ENCODE results near the gene BPIFB4.
"Not testable (repeated sequence)": the region's sequence is repeated elsewhere in the genome, so short reads cannot be mapped to it uniquely, and the experiment has no call there.

The BPIFB4 gene

DNA sequence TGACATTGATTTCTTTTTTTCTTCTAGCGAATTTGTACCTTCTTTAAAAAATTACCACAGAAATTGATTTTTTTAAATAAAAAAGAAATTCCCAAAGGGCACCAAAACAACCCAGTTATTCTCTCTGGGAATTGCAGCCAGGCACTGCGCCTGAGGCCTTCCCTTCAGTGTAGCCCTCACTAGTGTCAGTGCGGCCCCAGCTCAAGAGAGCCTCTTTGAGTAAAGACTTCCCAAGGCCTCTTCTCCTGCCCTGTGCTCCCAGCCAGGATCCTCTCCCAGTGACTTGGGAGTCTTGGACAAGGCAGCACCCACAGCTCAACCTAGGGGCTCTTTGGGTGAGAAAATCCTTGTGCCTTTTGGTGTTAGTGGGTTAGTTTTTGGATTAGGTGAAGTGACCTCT lies 41.5 kb downstream of the BPIFB4 start:
- H3K9me3 ChIP-seq (ENCODE audit: control insufficient read depth, low read length), result peaks cover 4% of the 10 kb centered on the region
- H3K4me3 ChIP-seq (ENCODE audit: extremely low read depth, insufficient read depth, low read length, poor library complexity, severe bottlenecking), result no peak overlapping the region
- no peaks in the 10 kb centered on the region for H3K36me3 ChIP-seq (ENCODE audit: control insufficient read depth, insufficient read depth, low read length)
- no peaks in the 10 kb centered on the region for H3K4me1 ChIP-seq (ENCODE audit: control insufficient read depth, insufficient read depth, low read length, poor library complexity, severe bottlenecking)
- H3K27ac ChIP-seq (ENCODE audit: low read depth, low read length, severe bottlenecking), result no peak overlapping the region
- 85 to 91% methylated on average over 2 to 3 of the region's 3 CpGs for WGBS, 2 experiments (ENCODE audit: insufficient coverage in 2 of 2)

DNA sequence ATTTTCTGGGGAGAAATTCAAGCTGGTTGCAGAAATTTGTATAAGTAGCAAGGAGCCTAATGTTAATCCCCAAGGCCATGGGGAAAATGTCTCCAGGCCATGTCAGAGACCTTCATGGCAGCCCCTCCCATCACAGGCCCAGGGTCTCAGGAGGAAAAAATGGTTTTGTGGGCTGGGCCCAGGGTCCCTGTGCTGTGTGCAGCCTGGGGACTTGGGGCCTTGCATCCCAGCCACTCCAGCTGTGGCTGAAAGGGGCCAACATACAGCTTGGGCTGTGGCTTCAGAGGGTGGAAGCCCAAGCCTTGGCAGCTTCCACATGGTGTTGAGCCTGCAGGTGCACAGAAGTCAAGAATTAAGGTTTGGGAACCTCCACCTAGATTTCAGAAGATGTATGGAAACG lies 42.9 kb downstream of the BPIFB4 start:
- H3K9me3 ChIP-seq (ENCODE audit: control insufficient read depth, low read length); H3K4me1 ChIP-seq (ENCODE audit: control insufficient read depth, insufficient read depth, low read length, poor library complexity, severe bottlenecking); H3K36me3 ChIP-seq (ENCODE audit: control insufficient read depth, insufficient read depth, low read length); H3K27ac ChIP-seq (ENCODE audit: low read depth, low read length, severe bottlenecking); H3K4me3 ChIP-seq (ENCODE audit: extremely low read depth, insufficient read depth, low read length, poor library complexity, severe bottlenecking): not testable (repeated sequence)
- WGBS, 2 experiments (ENCODE audit: insufficient coverage in 2 of 2), result 43 to 50% methylated on average over 1 of the region's 1 CpG

DNA sequence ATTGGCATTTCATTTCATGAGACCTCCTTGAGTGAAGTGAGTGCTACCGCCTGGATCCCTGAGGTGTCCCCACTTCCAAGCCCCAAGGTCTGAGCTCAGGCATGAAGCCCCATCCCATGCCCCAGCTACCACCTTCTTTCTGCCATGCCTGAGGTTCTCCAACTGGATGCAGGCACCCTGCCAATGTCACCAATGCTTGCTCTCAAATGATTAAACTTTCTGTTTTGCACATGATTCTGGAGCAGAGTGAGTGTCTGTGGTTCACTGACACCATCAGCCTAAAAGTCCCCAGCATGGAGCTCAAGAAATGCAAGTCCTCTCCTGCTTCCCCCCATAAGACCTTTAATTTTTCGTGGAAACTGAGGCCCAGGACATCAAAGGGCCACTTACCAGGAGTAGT lies 44.8 kb downstream of the BPIFB4 start:
- 43 to 55% methylated on average over 2 of the region's 2 CpGs for WGBS, 2 experiments (ENCODE audit: insufficient coverage in 2 of 2)

DNA sequence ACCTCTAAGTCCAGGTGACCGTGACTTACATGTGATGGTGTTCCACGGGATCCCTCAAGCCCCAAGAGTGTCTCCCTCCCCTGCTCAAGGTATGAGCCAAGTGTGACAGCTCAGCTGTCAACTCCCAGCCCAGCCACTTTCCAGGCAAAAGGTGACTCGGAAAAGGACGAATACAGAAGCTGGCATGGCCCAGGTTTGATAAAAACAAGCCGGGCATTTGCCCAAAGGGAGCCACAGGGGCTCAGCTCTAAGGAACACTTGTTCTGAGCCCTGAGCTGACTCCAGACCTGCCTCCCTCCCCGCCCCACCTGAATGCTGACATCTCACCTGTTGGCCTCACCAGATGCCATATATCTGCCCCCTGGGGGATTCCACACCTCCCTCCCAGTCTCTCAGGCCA lies 45.6 kb downstream of the BPIFB4 start:
- H3K9me3 ChIP-seq (ENCODE audit: control insufficient read depth, low read length), result peaks cover 4% of the 10 kb centered on the region
- no peaks in the 10 kb centered on the region for H3K4me1 ChIP-seq (ENCODE audit: control insufficient read depth, insufficient read depth, low read length, poor library complexity, severe bottlenecking)
- H3K27ac ChIP-seq (ENCODE audit: low read depth, low read length, severe bottlenecking), result no peak overlapping the region
- no peak overlapping the region for H3K4me3 ChIP-seq (ENCODE audit: extremely low read depth, insufficient read depth, low read length, poor library complexity, severe bottlenecking)
- 79 to 83% methylated on average over 6 of the region's 6 CpGs for WGBS, 2 experiments (ENCODE audit: insufficient coverage in 2 of 2)
- no peaks in the 10 kb centered on the region for H3K36me3 ChIP-seq (ENCODE audit: control insufficient read depth, insufficient read depth, low read length)

More for the DNA sequence above, 44.8 kb downstream of the BPIFB4 start:
- Histone ChIP-seq H3K9me3 (ENCODE audit: control insufficient read depth, low read length) (peaks cover 4% of the 10 kb centered on the region), H3K4me1 (ENCODE audit: control insufficient read depth, insufficient read depth, low read length, poor library complexity, severe bottlenecking) (no peaks in the 10 kb centered on the region), H3K27ac (ENCODE audit: low read depth, low read length, severe bottlenecking) (no peak overlapping the region), H3K4me3 (ENCODE audit: extremely low read depth, insufficient read depth, low read length, poor library complexity, severe bottlenecking) (no peak overlapping the region), H3K36me3 (ENCODE audit: control insufficient read depth, insufficient read depth, low read length) (no peaks in the 10 kb centered on the region)

DNA sequence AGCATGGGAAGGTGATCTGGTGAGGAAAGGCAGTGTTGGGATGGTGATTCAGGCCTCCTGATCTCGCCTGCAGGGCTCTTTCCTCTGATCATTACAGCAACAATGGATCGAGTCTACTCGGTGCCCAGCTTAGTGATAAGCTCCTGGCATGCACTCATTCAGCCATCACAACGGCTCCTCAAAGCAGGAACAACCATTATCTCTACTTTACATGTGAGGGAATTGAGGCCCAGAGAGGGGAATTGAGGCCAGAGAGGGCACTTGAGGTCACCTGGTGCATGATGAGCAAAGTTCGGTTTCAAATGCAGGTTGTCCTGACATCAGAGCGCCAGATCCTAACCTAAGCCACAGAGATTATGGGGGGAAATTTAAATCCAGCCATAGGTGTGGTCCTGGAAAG lies 46.5 kb downstream of the BPIFB4 start:
- Histone ChIP-seq H3K4me1 (ENCODE audit: control insufficient read depth, insufficient read depth, low read length, poor library complexity, severe bottlenecking) (no peaks in the 10 kb centered on the region), H3K36me3 (ENCODE audit: control insufficient read depth, insufficient read depth, low read length) (no peaks in the 10 kb centered on the region), H3K4me3 (ENCODE audit: extremely low read depth, insufficient read depth, low read length, poor library complexity, severe bottlenecking) (no peak overlapping the region), H3K9me3 (ENCODE audit: control insufficient read depth, low read length) (peaks cover 3% of the 10 kb centered on the region), H3K27ac (ENCODE audit: low read depth, low read length, severe bottlenecking) (no peak overlapping the region)
- WGBS, 2 experiments (ENCODE audit: insufficient coverage in 2 of 2), result 91 to 94% methylated on average over 2 of the region's 6 CpGs

DNA sequence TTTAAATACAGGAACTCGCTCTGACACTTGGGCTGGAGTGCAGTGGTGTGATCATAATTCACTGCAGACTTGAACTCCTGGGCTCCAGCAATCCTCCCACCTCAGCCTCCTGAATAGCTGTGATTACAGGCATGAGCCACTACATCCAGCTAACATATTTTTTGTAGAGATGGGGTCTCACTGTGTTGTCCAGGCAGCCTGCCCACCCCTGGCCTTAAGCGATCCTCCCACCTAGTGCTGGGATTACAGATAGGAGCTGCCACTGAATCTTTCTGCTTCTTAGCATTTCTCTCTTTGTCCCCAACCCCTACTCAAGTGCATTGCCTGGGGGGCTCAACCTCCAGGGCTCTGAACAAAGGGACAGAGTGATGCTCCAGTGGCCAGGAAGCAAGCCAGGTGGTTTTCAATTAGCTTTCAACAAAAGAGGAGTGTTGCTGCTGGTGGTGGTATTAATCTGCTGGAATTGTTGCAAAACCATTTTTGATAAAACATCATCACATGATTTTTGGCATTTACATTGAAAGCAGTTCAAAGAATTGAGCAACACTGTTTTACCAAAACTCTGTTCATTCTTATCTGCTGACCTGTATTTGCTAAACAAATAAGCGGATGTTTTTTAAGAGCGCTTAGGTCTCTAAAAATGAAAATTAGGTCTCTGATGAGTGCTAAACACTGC lies 48.1 kb downstream of the BPIFB4 start:
- Histone ChIP-seq H3K4me3 (ENCODE audit: extremely low read depth, insufficient read depth, low read length, poor library complexity, severe bottlenecking) (no peak overlapping the region), H3K36me3 (ENCODE audit: control insufficient read depth, insufficient read depth, low read length) (no peaks in the 10 kb centered on the region), H3K27ac (ENCODE audit: low read depth, low read length, severe bottlenecking) (no peak overlapping the region), H3K4me1 (ENCODE audit: control insufficient read depth, insufficient read depth, low read length, poor library complexity, severe bottlenecking) (peaks cover 4% of the 10 kb centered on the region), H3K9me3 (ENCODE audit: control insufficient read depth, low read length) (no peaks in the 10 kb centered on the region)
- 38 to 76% methylated on average over 1 to 3 of the region's 4 CpGs for WGBS, 2 experiments (ENCODE audit: insufficient coverage in 2 of 2)

DNA sequence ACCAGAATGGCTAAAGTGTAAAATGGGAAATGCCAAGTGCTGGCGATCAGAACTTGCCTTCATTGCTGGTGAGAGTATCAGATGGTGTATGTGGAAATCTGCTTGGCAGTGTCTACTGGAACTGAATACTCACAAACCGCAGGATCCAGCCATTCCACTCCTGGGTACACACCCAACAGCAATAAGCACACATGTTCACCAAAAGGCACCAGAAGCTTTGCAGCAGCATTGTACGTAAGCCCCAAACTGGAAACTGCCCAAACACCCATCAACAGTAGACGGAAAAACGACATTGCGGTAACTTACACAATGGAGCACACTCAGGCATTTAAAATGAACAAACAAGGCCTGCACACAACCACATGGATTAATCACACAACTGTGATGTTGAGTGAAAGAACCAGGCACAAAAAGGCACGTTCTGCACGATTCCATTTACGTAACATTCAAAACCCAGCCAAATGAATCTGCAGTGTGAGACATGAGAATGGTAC lies 51.2 kb downstream of the BPIFB4 start:
- no peaks in the 10 kb centered on the region for H3K36me3 ChIP-seq (ENCODE audit: control insufficient read depth, insufficient read depth, low read length)
- WGBS, 2 experiments (ENCODE audit: insufficient coverage in 2 of 2), result 83 to 89% methylated on average over 6 to 8 of the region's 9 CpGs
- no peak overlapping the region for H3K27ac ChIP-seq (ENCODE audit: low read depth, low read length, severe bottlenecking)

DNA sequence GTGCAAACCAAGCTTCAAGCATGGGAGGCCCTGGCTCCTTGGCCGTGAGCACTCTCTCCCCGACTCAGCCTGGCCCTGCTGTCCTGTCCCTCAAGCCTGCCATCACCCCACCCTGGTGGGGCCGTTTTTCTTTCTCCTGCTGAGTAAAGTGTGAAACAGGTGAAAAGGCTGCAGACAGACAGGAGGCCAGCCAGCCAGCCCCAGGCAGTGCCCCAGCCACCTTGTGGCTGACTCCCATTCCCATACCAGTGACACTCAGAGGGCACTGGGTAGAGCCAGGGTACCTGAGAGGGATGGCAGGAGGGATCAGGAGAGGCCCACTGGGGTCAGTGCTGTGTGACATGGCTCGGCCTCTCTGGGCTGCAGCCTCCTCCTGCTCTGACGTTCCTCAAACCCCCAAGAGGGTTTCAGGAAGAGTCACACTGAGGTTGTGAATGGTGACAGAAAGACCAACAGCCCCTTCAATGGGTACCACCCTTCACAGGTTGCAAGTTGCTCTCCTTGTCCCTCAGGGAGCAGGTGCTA lies 52.6 kb downstream of the BPIFB4 start:
- no peaks in the 10 kb centered on the region for H3K9me3 ChIP-seq (ENCODE audit: control insufficient read depth, low read length)
- H3K36me3 ChIP-seq (ENCODE audit: control insufficient read depth, insufficient read depth, low read length), result no peaks in the 10 kb centered on the region
- WGBS, 2 experiments (ENCODE audit: insufficient coverage in 2 of 2), result 83 to 96% methylated on average over 2 to 3 of the region's 5 CpGs
- H3K4me1 ChIP-seq (ENCODE audit: control insufficient read depth, insufficient read depth, low read length, poor library complexity, severe bottlenecking), result peaks cover 11% of the 10 kb centered on the region
- H3K27ac ChIP-seq (ENCODE audit: low read depth, low read length, severe bottlenecking), result no peak overlapping the region
- H3K4me3 ChIP-seq (ENCODE audit: extremely low read depth, insufficient read depth, low read length, poor library complexity, severe bottlenecking), result no peak overlapping the region

More for the DNA sequence above, 51.2 kb downstream of the BPIFB4 start:
- Histone ChIP-seq H3K9me3 (ENCODE audit: control insufficient read depth, low read length) (no peaks in the 10 kb centered on the region), H3K4me3 (ENCODE audit: extremely low read depth, insufficient read depth, low read length, poor library complexity, severe bottlenecking) (no peak overlapping the region), H3K4me1 (ENCODE audit: control insufficient read depth, insufficient read depth, low read length, poor library complexity, severe bottlenecking) (peaks cover 11% of the 10 kb centered on the region)

DNA sequence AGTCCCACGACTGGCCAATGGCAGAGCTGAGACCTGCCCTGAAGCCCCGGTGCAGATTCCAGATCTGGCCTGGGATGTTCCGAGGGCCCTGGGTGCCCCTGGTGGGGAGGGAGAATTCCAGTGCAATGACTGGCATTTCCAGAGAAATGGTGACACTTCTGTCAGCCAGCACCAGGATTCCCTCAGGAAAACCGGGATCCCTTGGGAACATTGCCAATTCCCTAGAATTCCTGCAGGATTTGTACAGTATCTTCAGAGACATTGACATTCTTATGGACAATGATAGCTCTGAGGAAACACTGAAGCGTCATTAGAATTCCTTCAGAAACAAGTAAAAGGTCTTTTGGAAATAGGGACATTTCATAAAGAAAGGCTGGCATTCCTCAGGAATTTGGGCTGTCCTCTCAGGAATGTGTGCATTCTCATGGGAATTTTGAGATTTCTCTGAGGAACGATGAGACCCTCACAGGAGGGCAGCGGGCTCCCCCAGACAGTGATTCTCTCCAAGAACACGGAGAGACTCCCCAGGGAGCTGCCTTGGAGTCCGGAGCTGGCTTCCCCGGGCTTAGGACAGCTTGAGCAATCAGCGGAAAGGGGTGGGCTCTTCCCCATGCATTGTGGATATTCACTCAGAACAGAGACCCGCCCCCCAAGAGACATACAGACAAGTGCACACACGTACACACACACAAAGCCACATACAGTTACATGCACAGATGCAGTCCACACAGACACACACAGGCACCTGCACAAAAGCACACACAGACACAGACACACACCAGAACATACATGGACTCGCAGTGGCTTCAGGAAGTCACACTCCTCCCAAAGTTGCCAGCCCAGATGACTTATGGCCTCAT lies 53.3 kb downstream of the BPIFB4 start:
- Histone ChIP-seq H3K4me1 (ENCODE audit: control insufficient read depth, insufficient read depth, low read length, poor library complexity, severe bottlenecking) (peaks cover 11% of the 10 kb centered on the region), H3K4me3 (ENCODE audit: extremely low read depth, insufficient read depth, low read length, poor library complexity, severe bottlenecking) (no peak overlapping the region), H3K36me3 (ENCODE audit: control insufficient read depth, insufficient read depth, low read length) (no peaks in the 10 kb centered on the region), H3K9me3 (ENCODE audit: control insufficient read depth, low read length) (no peaks in the 10 kb centered on the region), H3K27ac (ENCODE audit: low read depth, low read length, severe bottlenecking) (no peak overlapping the region)
- 45 to 55% methylated on average over 12 to 13 of the region's 14 CpGs for WGBS, 2 experiments (ENCODE audit: insufficient coverage in 2 of 2)

DNA sequence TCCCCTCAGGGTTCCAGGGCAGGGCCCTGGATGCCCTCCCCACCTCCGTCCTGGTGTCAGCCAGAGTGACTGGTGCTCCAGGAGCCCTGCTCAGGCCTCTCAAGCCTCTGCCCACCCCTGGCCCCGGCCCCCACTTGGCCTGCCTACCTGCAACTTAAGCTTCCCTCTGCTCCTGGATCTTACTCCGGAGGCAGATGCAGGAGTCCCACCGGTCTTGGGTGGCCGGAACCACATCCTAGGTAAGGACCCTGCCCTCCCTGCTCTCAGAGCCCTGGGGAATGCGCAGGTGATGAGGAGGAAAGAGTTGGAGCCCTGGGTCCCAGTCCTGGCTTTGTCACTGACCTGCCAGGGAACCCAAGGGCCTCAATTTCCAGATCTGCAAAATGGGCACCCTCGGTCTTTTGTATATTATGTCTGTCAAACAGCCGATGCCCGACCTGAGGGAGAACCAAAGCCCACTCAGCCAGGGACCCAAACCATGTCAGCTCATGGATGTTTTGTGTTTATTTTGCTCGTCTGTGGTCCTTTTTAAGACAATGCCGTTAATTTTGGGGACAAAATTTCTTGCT lies 54.0 kb downstream of the BPIFB4 start:
- 85 to 91% methylated on average over 7 to 10 of the region's 11 CpGs for WGBS, 2 experiments (ENCODE audit: insufficient coverage in 2 of 2)
- H3K36me3 ChIP-seq (ENCODE audit: control insufficient read depth, insufficient read depth, low read length), result no peaks in the 10 kb centered on the region
- H3K4me3 ChIP-seq (ENCODE audit: extremely low read depth, insufficient read depth, low read length, poor library complexity, severe bottlenecking), result no peak overlapping the region
- H3K27ac ChIP-seq (ENCODE audit: low read depth, low read length, severe bottlenecking), result no peak overlapping the region
- no peaks in the 10 kb centered on the region for H3K9me3 ChIP-seq (ENCODE audit: control insufficient read depth, low read length)
- peaks cover 11% of the 10 kb centered on the region for H3K4me1 ChIP-seq (ENCODE audit: control insufficient read depth, insufficient read depth, low read length, poor library complexity, severe bottlenecking)

All from mesodermal cell (in vitro differentiated cells).